OCI-LY7 (cell line): ENCODE measurements around the gene F8A3. TPM values are rescaled to one million over a fixed set of nuclear protein-coding genes. Genes with fewer than 3 reads are reported as not detected.
"Not testable (repeated sequence)": the region's sequence is repeated elsewhere in the genome, so short reads cannot be mapped to it uniquely, and the experiment has no call there.

Experiments used
- Bru-seq: library from RNA; stranded (reverse); fragments of 400-500 nt; gene quantifications from one replicate; lab custom pipeline; 2021; lab: Mats Ljungman, UMichigan
- BruChase-seq, 2 experiments: library from RNA; stranded (reverse); fragments of 400-500 nt; gene quantifications; one replicate each; lab custom pipeline; 2021; lab: Mats Ljungman, UMichigan
- BruUV-seq: library from RNA; stranded (reverse); fragments of 400-500 nt; replicated peaks from 2 replicates; lab custom pipeline; 2021; lab: Mats Ljungman, UMichigan
- CTCF ChIA-PET: fragments of 300-600 bp; sonication (Branson Sonifier 250); formaldehyde crosslinking; loops from one replicate; lab custom pipeline; 2022; ENCODE audit warnings: antibody characterized with exemption; ENCODE audit not compliant: unreplicated experiment; lab: Charles Lee
- POLR2A ChIA-PET: fragments of 300-600 bp; sonication (Branson Sonifier 250); formaldehyde crosslinking; loops from one replicate; lab custom pipeline; 2022; ENCODE audit warnings: antibody characterized with exemption; lab: Charles Lee
- DNase-seq: peaks from one replicate; pipeline ENCODE4 v3.0.0-alpha.2; 2015; ENCODE audit warnings: low spot score
- H2AFZ ChIP-seq: fragments of 200-600 bp; sonication (generic), shearing (Covaris generic); 2 replicates; pipeline ENCODE4 v1.6.1; 2014; ENCODE audit warnings: mild to moderate bottlenecking, antibody characterized with exemption, low read length, moderate library complexity
- H3K27ac ChIP-seq: fragments of 200-600 bp; sonication (generic); 2 replicates; pipeline ENCODE4 v1.5.1; 2014; ENCODE audit warnings: mixed run types, low read depth, mild to moderate bottlenecking, moderate library complexity, low read length, inconsistent platforms; ENCODE audit not compliant: poor library complexity, severe bottlenecking
- H3K36me3 ChIP-seq: fragments of 200-600 bp; sonication (generic); 2 replicates; pipeline ENCODE4 v1.6.1; 2014; ENCODE audit warnings: mild to moderate bottlenecking, antibody characterized with exemption, low read length, moderate library complexity, mixed read lengths; ENCODE audit not compliant: insufficient read depth
- H3K4me1 ChIP-seq: fragments of 200-600 bp; sonication (generic); 2 replicates; pipeline ENCODE4 v1.5.1; 2014; ENCODE audit warnings: mild to moderate bottlenecking, low read length; ENCODE audit not compliant: insufficient read depth, poor library complexity, severe bottlenecking
- H3K4me2 ChIP-seq: fragments of 200-600 bp; sonication (generic); 2 replicates; pipeline ENCODE4 v1.6.1; 2014; ENCODE audit warnings: mild to moderate bottlenecking, low read length
- H3K4me3 ChIP-seq: fragments of 200-600 bp; sonication (generic); 2 replicates; pipeline ENCODE4 v1.5.1; 2014; ENCODE audit warnings: mild to moderate bottlenecking, low read depth, low read length; ENCODE audit not compliant: poor library complexity, severe bottlenecking
- H3K79me2 ChIP-seq: fragments of 200-600 bp; sonication (generic); 2 replicates; pipeline ENCODE4 v1.6.1; 2016; ENCODE audit warnings: low read depth, mild to moderate bottlenecking, low read length, moderate library complexity, mixed read lengths; ENCODE audit not compliant: insufficient read depth
- H3K9me2 ChIP-seq: fragments of 200-600 bp; sonication (generic); 2 replicates; pipeline ENCODE4 v1.6.1; 2016; ENCODE audit warnings: mild to moderate bottlenecking, low read length, mixed read lengths; ENCODE audit not compliant: insufficient read depth
- H3K9me3 ChIP-seq: fragments of 200-600 bp; sonication (generic); 2 replicates; pipeline ENCODE4 v1.6.1; 2014; ENCODE audit warnings: mild to moderate bottlenecking, mixed run types, low read length, mixed read lengths
- H4K20me1 ChIP-seq: fragments of 200-600 bp; sonication (generic); 2 replicates; pipeline ENCODE4 v1.6.1; 2014; ENCODE audit warnings: mild to moderate bottlenecking, antibody characterized with exemption, low read length, moderate library complexity, mixed read lengths; ENCODE audit not compliant: insufficient read depth
- EZH2phosphoT487 ChIP-seq: fragments of 200-600 bp; sonication (generic); IDR thresholded peaks from 2 replicates; pipeline ENCODE4 v1.6.1; 2018; ENCODE audit warnings: low read depth, borderline replicate concordance, mild to moderate bottlenecking, mixed run types, antibody characterized with exemption, low read length, moderate library complexity, mixed read lengths
- intact Hi-C: fragments of 100-400 bp; cut with micrococcal nuclease; formaldehyde crosslinking; loops from one replicate; pipeline ENCODE4 v1.10.0; 2022; ENCODE audit not compliant: unreplicated experiment
- long read RNA-seq: library from polyadenylated mRNA; stranded (forward); transcript quantifications from one replicate; pipeline ENCODE4 v2.0.0, GENCODE V29; 2022
- total RNA-seq, 2 experiments: library from RNA; depleted of rRNA in 1 of 2; stranded (reverse); fragments of >200 nt in 1 of 2; shearing (Covaris generic) in 1 of 2; gene quantifications; 2 replicates each; pipeline ENCODE4 v1.2.3, GENCODE V29; 2014 to 2022
- TF ChIP-seq, protein P1 (sequence below): fragments of 200-600 bp; sonication (generic); conservative IDR thresholded peaks from 2 replicates; pipeline ENCODE4 v1.5.1; 2014; ENCODE audit warnings: mild to moderate bottlenecking, antibody characterized with exemption, low read length, moderate library complexity, mixed read lengths

Gene F8A3
- 1.6 and 3.3 TPM in 2 replicates for total RNA-seq (2014; rRNA removed; shearing (Covaris generic))
- 5.8 and 8.5 TPM in 2 replicates for total RNA-seq (2022)
- percentile 23 among the genes with signal in this experiment for Bru-seq, nascent RNA
- not detected for BruChase-seq, experiment 1, labeled RNA remaining after a 6-hour chase
- percentile 16 among the genes with signal in this experiment for BruChase-seq, experiment 2, labeled RNA remaining after a 2-hour chase
- long read RNA-seq, transcript F8A3-201 (1 exons, 1,759 nt) = major isoform, 25 of 25 reads
- long read RNA-seq, partial matches to known transcripts = 0 of 25 reads
- long read RNA-seq, other reads (novel, unspliced or antisense) = 0 of 25 reads

DNA sequence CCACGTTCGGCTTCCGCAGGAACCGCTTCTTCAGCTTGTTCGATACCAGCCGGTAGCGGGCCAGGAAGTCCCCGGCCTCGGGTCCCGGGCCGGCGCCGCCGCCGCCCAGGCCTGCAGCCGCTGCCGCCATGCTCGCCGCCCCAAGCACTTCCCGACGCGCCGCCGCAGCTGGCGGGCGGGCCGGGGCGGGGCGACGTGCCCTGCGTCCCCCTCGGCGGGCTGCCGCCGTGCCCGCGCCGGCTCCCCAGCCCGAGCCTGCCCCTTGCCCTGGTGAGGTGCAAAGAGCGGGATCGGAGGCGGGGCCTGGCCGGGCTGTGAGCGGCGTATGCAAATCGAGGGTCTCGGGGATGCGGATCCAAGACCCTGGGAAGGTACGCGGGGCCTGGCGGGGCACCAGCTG, at the start of gene F8A3:
F8A3 (minus strand) TSS at position 150 of the 400 bp plus-strand sequence; CDS start at position 130, 20 bp downstream.
- BruUV-seq, intact Hi-C loops, H3K9me2 ChIP-seq, H3K36me3 ChIP-seq, H3K4me2 ChIP-seq, H3K9me3 ChIP-seq, DNase-seq, CTCF ChIA-PET, H3K4me1 ChIP-seq, POLR2A ChIA-PET, H3K27ac ChIP-seq, H3K79me2 ChIP-seq, H2AFZ ChIP-seq, H4K20me1 ChIP-seq, H3K4me3 ChIP-seq: not testable (repeated sequence)

- TF ChIP-seq EZH2phosphoT487 = no peak
- TF ChIP-seq, protein P1, sequence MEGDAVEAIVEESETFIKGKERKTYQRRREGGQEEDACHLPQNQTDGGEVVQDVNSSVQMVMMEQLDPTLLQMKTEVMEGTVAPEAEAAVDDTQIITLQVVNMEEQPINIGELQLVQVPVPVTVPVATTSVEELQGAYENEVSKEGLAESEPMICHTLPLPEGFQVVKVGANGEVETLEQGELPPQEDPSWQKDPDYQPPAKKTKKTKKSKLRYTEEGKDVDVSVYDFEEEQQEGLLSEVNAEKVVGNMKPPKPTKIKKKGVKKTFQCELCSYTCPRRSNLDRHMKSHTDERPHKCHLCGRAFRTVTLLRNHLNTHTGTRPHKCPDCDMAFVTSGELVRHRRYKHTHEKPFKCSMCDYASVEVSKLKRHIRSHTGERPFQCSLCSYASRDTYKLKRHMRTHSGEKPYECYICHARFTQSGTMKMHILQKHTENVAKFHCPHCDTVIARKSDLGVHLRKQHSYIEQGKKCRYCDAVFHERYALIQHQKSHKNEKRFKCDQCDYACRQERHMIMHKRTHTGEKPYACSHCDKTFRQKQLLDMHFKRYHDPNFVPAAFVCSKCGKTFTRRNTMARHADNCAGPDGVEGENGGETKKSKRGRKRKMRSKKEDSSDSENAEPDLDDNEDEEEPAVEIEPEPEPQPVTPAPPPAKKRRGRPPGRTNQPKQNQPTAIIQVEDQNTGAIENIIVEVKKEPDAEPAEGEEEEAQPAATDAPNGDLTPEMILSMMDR = no peak
- intact Hi-C loops = no loop called here
- POLR2A ChIA-PET = no interaction called here
- Histone ChIP-seq H3K4me3 (no peak overlapping the region), H3K9me2 (no peaks in the 10 kb centered on the region), H4K20me1 (no peaks in the 10 kb centered on the region), H3K4me1 (no peaks in the 10 kb centered on the region), H3K79me2 (no peaks in the 10 kb centered on the region), H3K36me3 (no peaks in the 10 kb centered on the region), H3K9me3 (no peaks in the 10 kb centered on the region), H2AFZ (no peak overlapping the region), H3K27ac (no peak overlapping the region), H3K4me2 (no peak overlapping the region)
- DNase-seq = no peak
- no TSS peak for BruUV-seq
- CTCF ChIA-PET = no interaction called here
Observed at GRCh38 chrX:155505296-155505695, 46.9 kb upstream of the F8A3 start.

DNA sequence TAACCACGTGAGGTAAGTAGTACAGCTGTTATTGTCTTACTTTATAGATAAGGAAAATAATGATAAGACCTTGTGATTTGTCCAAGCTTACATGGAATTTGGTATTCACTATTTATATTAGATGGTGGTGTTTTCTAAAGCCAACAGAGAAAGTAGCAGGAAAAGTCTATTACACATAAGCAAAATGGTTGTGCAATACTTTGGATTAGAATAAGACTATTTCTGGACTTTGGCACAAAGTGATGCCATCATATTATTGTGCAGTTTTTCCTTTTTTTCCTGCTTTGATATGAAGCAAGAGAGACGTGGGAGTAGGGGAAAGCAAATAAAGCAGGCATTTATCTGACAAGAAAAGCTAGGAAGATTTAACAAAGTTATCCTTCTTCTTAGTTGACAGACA, 36.7 kb upstream of the F8A3 start:
- H4K20me1 ChIP-seq, H3K9me2 ChIP-seq, H3K27ac ChIP-seq, H3K79me2 ChIP-seq, H3K36me3 ChIP-seq, intact Hi-C loops, H3K4me1 ChIP-seq, H2AFZ ChIP-seq, DNase-seq, H3K4me2 ChIP-seq, H3K4me3 ChIP-seq, POLR2A ChIA-PET, CTCF ChIA-PET, H3K9me3 ChIP-seq, BruUV-seq: not testable (repeated sequence)

DNA sequence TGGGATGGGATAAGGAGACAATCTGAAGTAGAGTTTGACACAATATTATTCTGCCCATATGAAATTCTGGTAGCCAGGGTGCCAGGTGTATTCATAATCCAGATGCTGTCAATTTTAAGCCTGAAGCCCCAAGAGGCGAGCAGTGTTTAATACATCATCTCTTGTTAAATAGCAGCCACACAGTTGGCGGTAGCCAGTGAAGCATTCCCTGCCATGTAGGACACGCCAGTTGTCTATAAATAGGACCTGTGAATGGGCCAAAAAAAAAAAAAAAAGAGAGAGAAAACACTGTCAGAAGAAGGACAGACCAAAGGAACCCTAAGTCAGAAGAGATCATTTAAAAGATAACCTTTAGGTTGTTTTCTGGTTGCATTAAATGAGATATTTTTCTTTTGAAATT, 33.0 kb upstream of the F8A3 start:
- H3K9me2 ChIP-seq, H3K79me2 ChIP-seq, H3K36me3 ChIP-seq, POLR2A ChIA-PET, DNase-seq, CTCF ChIA-PET, H4K20me1 ChIP-seq, H3K4me1 ChIP-seq, intact Hi-C loops, H3K9me3 ChIP-seq, H2AFZ ChIP-seq, H3K4me2 ChIP-seq, H3K4me3 ChIP-seq, BruUV-seq, H3K27ac ChIP-seq: not testable (repeated sequence)

DNA sequence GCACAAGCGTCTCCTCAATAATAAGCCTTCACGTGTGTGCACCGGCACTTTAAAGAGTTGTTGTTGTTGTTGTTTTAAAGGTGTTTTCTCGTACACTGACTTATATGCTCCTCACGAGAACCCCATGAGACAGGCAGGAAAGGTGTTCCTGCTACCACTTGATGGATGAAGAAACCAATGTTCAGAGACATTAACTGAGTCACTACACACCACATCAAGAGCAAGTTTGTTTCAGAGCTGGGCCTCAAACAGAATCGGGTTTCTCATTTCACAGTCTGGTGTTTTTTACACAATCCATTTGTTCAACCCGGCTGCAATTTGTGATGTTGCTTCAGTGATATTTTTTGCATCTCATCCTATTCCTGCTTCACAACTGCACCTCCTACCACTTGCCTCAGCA, 18.7 kb upstream of the F8A3 start:
- POLR2A ChIA-PET, H3K27ac ChIP-seq, H3K9me3 ChIP-seq, H3K79me2 ChIP-seq, CTCF ChIA-PET, H3K4me2 ChIP-seq, H3K9me2 ChIP-seq, H3K4me3 ChIP-seq, BruUV-seq, DNase-seq, H4K20me1 ChIP-seq, intact Hi-C loops, H2AFZ ChIP-seq, H3K36me3 ChIP-seq, H3K4me1 ChIP-seq: not testable (repeated sequence)
